ENCODE data around the gene ZNF425.

DNA sequence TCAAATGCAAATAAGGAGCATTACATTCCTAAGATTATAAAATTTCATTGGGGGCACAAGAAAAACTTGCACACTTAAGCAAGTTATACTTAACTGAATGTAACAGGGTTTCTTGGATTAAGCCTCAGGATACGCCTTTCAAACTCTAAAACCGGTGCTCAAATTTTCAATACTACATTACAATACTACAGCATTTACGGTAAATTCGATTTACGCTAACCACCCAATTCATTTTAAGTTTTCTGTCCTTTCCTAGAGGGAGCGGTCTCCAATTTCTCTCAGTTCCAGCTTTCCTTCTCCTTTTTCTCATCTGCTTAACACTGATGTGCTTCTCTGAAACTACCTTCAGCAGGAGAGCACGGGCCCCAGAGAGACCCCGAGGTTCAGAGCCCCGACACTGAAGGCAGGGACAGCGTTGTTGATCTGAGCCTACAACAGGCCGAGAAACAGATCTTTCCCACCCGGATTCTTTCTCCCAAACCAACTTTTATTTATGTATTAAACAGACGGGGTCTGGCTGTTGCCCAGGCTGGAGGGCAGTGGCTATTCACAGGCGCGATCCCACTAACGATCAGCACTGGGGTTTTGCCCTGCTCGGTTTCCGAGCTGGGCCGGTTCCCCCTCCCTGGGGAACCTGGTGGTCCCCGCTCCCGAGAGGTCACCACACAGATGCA is 798 bp downstream of the ZNF425 start:
- TF ChIP-seq RAD21 (IDR thresholded peaks at IDR 0.05; ENCODE audit: low read depth) = no peak
- no peak for TF ChIP-seq NFIC (IDR thresholded peaks at IDR 0.05)
- no peak for TF ChIP-seq EP300 (IDR thresholded peaks at IDR 0.05; ENCODE audit: borderline replicate concordance)
- TF ChIP-seq CEBPB (IDR thresholded peaks at IDR 0.05) = no peak
- no peak for TF ChIP-seq YY1 (IDR thresholded peaks at IDR 0.05; ENCODE audit: low read depth)
- no peak for TF ChIP-seq CREB1 (IDR thresholded peaks at IDR 0.05; ENCODE audit: low read depth)
- TF ChIP-seq, protein P1, sequence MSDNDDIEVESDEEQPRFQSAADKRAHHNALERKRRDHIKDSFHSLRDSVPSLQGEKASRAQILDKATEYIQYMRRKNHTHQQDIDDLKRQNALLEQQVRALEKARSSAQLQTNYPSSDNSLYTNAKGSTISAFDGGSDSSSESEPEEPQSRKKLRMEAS (IDR thresholded peaks at IDR 0.05) = no peak
- no peak; the same call in 1 of the 2 replicates for TF ChIP-seq ZBTB7A (IDR thresholded peaks at IDR 0.05; ENCODE audit: low read depth)
- no peak for TF ChIP-seq TAF1 (IDR thresholded peaks at IDR 0.05; ENCODE audit: low read depth)
- no peak for TF ChIP-seq TEAD4 (IDR thresholded peaks at IDR 0.05)
